GM18520 (cell line): ENCODE data around the gene WNT3.
"Not testable (repeated sequence)": the region's sequence is repeated elsewhere in the genome, so short reads cannot be mapped to it uniquely, and the experiment has no call there.

Source experiments
- ATAC-seq: cut with Tn5 transposase; IDR thresholded peaks from one replicate; pipeline ENCODE4 v1.9.1; 2021; ENCODE audit not compliant: unreplicated experiment

WNT3 gene

DNA sequence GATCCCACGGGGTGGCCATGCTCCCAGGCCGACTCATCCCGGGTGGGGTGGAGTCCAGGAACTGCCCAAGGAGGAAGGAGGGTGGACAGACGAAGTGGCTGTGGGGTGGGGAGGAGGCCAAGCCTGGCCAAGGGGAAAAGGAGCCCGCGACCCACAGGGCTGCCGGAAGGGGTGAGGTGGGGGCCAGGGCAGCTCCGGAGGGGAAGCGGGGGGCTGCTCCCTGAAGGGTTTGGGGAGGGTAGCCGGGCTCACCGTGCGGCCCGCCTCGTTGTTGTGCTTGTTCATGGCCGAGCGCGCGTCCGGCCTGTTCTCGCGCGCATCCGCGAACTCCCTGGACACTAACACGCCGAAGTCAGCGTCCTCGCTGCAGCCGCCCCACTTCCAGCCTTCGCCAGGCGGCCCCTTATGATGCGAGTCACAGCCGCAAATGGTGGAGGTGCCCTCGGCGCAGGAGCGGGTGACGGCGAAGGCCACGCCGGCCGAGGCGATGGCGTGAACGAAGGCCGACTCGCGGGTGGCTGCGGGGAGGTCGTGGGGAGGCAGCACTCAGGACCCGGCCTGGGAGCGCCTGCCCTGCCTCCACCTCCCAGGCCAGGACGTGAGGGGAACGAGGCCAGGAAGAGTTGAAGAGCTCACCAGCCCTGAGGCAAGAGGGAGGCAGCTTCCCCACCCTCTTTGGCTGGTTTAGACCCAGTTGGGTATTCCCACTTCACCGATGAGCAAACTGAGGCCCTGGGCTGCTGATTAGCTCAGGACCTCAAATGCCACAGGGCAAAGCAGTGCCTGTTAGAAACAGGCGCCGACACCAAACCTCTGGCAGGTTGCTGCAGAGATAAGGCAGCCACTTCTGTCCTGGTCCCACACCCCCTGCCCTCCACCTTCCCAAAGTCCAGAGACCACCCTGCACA, 48.7 kb downstream of the WNT3 start:
- ATAC-seq = no peak

DNA sequence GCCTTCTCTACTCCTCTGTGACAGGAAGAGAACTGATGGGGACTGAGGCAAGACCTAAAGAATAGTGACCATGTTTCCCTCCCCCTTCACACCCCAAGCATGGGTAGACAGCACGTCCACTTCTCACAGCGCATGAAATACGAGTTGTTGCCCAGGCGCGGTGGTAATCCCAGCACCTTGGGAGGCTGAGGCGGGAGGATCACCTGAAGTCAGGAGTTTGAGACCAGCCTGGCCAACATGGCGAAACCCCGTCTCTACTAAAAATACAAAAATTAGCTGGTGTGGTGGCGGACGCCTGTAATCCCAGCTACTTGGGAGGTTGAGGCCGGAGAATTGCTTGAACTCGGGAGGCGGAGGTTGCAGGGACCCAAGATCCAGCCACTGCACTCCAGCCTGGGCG, 49.6 kb downstream of the WNT3 start:
- not testable (repeated sequence) for ATAC-seq

DNA sequence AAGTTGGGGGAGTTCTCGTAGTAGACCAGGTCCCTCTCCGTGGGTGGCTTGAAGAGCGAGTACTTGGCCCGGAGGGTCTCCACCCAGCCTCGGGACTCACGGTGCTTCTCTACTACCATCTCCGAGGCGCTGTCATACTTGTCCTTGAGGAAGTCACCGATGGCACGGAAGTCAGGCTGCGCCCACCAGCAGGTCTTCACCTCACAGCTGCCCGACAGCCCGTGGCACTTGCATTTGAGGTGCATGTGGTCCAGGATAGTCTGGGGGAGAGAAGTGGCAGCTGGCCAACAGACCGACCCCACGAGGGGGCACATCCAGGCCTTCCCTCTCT, 50.0 kb downstream of the WNT3 start:
- no peak for ATAC-seq

DNA sequence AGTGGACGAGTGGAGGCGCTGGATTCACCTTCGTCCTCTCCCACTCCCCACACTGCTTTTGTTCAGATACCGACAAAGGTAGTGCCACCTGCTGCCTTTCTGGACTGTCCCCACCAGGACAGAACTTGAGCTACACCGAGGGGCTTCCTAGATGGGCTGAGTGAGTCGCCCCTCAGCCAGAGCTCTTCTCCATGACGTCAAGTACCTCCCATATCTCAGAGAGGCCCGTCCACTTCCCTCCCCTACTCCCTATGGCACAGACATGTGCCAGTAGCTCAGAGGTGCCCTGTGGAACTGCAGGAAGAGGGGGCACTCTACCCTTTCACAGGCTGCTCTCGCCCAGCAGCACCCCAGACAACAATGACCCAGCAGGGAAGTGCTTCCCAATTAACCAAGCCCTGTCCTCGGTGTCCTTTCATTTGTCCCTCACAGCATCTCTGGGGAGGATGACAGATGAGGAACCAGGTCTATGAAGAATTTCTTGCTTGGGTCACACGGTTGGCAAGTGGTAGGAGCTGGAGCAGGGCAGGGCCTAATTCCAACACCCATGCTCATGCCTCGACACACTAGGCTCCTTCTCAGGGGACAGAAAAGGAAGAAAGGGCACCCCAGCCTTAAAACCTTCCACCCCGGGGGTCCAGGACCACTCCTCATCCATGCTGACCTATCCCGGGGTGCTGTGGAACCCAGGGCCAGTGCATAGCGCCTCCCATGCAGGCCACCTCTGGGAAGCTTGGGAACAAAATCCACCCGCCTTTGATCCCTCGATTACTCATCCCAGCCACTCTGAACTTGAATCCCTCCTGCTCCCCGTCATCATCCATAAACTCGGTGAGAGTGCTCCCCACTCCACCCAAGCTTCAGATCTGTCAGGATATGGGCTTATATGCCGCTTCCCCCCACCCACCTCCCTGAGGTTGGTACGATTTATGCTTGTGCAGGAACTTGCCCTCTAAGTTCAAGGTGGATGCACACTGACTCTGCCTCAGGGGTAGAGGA, 51.7 kb downstream of the WNT3 start:
- no peak for ATAC-seq

DNA sequence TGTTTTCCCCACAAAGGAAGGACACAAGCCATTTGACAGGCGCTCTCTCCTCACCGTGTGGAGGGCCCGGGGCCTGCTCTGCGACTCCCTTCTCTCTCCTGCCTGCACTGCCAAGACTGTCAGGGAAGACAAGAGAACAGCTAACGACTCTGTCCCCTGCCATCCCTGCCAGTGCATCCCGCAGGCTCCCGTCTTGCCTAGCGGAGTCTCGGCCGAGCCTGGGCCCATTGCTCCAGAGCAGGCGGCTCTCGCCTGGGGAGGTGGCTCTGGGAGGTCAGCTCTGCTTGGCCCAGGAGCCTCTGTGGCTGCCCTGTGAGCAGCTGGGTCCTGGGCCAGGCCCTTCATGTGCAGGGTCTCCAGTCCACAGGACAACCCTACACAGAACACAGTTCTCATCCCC, 53.0 kb downstream of the WNT3 start:
- ATAC-seq = no peak

DNA sequence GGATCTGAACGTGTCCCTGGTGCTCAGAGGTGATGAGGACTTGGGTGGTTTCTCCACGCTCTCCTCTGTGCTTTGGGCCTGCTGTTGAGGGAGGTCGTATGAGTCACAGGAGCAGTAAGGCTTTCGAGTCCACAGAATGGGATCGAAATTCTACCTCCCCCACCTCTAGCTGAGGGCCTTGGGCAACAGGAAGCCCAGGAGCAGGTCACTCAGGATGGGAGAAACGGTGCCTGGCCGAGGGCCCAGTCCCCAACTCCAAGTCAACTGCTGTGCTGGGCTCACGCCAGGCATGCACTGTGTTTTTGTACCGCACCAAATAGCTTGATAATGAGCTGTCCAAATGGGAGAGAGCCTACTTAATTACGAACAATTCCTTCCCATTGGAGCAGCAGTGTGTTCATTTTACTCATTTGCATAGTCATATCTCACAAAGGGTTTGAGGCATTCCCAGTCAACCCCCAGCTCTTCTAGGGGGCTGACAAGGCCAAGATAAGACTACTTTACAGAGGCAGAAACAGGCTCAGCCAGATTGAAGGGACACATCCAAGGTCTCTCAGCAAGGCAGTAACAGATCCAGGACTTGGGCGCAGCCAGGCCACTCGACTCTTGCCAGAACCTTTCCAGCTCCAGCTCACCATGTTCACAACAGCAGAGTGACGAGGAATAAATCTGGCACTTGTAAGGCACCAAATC, 53.6 kb downstream of the WNT3 start:
- ATAC-seq = no peak

DNA sequence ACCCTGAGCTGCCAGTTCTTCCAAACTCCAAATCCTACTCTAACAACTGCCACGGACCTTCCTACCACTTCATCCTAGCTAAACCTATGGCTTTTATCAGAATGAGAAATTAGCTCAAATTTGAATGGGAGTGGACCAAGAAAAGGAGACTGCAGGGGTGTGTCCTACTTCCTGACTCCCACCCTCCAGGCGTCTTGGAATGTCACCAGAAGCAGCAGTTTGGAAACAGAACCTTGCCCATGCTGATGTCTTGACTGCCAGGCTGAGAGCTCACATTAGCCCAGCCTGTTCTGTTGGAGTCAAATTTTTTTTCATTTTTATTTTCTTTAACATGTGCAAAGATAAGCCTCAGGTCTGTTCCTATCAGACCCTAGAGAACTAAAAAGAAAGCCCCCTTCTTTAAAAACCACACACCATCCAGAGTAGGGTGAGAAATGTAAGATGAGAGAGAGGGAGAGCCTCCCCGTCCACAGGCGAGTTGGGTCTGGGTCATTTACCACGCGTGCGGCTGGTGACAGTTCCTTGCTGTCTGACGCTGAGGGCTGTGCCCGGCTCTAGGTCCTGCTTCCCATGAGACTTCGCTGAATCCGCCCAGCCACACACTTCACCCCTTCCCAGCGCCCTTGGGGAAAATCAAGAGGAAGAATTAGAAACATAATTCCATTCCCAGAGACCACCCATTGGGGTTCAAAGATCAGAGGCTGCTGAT, 54.3 kb downstream of the WNT3 start:
- no peak for ATAC-seq

DNA sequence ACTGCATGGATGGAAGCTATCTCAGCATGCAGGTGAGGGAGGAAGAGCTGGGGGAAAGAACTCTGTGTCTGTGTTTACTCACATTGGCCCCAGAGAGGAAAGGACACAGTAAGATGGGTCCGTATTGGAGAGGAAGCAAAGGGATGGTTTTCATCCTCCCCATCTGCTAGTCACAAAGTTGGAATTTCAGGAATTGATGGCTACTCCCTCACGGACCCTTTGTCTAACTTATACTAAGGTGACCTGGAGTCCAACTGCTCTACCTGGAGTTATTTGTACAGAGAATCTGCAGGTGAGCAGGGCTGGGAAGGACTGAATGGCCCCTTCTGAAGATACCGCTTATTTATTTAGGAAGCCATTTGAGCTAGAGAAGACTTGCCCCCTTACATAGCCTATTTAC, 55.1 kb downstream of the WNT3 start:
- ATAC-seq = no peak

DNA sequence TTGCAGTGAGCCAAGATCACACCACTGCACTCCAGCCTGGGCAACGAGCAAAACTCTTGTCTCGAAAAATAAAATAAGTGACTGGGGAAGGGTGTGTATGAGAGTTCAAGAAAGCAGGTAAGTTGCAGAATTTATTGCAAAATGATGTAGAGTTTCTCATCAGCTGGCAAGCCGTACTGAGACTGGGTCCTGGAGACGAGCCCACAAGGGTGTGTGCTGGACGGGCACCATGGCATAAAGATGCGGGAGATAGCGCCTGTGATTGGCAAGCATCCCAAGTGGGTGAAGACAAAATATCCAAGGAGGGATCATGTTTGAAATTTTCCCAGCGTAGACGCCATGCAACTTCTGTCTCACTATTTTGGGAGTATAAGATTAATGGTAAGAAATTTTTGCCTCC, 59.4 kb downstream of the WNT3 start:
- no peak for ATAC-seq

DNA sequence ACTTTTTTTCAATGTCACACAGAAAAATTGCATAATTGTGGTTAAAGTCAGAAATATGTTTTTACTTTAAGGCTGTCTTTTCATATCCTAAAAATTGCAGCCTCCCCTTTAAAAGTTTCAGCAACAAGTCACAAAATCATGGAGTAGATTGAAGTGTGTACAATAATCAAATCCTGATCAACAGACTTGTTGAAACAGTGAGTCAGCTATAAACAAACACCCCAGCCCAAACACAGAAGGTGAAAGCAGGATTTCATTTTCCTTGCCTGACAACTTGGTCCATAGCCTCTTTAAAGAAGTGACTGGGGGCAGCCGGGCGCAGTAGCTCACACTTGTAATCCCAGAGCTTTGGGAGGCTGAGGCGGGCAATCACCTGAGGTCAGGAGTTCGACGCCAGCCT, 59.9 kb downstream of the WNT3 start:
- no peak for ATAC-seq

DNA sequence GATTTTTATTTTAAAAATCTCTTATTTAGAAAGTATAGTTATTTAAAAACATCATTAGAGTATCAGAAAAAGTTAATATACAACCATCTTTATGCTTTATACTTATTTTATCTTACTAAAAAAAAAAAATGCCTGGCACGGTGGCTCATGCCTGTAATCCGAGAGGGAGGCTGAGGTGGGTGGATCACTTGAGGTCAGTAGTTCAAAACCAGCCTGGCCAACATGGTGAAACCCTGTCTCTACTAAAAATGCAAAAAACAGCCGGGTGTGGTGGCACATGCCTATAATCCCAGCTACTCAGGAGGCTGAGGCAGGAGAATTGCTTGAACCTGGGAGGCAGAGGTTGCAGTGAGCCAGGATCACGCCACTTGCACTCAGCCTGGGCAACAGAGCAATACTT, 60.9 kb downstream of the WNT3 start:
- not testable (repeated sequence) for ATAC-seq

DNA sequence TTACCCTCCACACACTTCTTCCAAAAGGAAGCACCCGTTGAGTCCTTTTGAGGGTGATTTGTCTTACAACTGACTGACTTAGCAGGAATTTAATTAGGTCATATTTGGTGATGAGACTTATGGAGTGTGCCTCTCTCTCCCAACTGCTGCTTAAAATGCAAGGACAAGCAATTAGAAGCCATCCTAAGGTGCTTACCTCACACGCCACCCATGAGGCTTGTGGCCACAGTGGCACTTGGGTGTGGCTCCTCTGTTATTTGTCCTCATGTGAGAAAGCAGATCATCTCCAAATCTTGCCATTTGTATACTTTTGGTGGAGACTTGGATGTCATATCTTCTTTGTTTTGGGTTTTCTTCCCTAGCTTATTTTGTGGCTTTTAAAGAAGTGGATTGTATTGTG, 61.6 kb downstream of the WNT3 start:
- ATAC-seq = no peak

DNA sequence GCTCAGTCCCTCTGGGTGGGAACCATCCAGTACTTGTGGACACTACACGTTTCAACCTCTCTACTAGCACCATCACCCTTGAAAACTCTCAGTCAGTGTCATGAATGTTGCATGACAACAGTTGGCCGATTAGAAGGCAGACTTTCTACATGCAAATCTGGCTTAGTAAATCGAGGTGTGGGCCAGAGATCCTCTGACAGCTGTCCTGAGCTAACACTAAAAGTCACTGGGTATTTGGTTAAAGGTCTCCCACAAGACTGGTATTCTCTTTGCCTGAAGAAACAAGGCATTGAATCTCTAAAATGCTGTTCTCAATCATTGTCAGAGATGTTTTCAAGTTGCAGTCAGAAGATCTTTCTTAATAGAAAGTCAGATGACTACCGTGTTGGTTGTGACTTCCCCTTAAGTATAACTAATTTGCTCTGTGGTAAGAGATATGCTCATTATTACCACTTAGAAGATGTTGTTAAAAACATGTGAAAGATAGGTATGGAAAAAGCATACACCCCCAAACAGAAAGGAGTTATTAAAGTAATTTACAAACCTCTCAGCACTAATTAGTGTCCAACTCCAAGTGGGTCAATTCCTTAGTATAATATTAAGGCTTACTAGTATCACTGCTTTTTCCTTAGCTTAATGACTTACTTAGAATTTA, 62.3 kb downstream of the WNT3 start:
- no peak for ATAC-seq

DNA sequence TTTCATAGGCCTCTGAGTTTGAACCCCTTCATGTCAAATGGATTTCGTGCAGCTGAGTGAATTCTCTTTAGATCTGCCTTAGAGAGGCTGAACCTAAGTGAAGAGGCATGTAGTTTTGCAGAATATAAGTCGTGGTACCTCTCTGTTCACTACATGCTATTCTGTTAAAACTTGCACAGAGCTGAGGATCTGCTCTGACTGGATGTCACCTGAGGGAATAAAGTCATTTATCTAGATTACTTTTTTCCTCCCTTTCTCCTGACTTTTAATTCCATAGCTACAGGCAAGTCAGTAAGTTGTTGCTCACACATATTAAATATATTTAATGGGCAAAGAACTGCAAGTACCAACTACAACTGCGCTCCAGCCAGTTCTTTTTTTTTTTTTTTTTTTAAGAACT, 64.7 kb downstream of the WNT3 start:
- ATAC-seq = no peak

DNA sequence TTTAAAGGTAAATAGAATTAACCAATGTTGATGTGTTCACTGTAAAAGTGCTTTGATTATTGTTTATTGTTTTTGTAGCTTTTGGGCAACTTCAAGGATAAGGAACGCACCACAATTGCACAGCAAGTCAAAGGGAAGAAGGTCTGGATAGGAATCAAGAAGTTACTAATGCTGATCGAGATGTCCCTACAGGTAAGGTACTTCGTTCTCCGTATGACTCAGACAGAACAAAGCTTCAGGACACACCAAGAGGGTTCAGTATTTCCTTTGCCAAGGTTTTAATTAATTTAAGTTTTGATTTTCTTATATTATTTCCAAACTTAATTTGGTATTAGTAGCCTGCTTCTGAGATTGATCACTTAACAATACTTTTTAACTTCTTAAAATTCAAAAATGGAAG, 67.1 kb downstream of the WNT3 start:
- ATAC-seq = no peak

DNA sequence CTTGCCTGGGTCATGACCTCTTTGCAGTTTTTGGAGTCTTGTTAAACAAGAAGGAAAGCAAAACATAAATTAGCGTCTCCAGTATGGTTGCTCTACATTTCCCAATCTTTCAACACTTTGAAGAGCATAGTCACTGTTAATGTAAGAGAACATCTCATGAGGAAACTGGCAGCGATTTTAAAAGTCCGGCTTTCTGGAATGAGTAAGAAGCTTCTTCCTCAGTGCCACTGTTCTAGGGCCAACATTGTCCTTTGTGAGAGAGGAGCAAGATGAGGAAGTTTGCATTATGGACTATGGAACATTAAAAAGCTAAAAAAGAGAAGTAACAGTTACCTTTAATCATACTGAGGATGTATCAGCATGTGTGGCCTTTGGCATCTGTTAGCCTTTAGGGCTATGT, 73.1 kb downstream of the WNT3 start:
- no peak for ATAC-seq

DNA sequence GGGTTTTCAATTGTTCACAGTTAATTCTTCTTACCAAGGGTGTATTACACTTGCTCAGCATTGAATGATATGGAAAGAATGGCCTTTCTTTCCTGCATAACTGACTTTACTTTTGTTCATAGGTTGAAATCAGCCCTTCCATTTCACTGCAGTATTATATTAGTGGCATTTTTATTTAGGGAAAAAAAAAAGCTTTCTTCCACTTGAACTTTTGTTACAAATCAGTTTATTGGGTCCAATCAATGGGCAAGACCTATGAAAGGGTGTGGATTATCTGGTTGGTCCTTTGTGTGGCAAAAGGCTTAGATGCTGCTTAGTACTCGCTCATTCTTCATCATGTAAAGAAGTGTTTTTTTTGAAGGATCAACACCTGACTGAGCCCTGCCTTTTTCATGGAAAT, 74.1 kb downstream of the WNT3 start:
- ATAC-seq = no peak

DNA sequence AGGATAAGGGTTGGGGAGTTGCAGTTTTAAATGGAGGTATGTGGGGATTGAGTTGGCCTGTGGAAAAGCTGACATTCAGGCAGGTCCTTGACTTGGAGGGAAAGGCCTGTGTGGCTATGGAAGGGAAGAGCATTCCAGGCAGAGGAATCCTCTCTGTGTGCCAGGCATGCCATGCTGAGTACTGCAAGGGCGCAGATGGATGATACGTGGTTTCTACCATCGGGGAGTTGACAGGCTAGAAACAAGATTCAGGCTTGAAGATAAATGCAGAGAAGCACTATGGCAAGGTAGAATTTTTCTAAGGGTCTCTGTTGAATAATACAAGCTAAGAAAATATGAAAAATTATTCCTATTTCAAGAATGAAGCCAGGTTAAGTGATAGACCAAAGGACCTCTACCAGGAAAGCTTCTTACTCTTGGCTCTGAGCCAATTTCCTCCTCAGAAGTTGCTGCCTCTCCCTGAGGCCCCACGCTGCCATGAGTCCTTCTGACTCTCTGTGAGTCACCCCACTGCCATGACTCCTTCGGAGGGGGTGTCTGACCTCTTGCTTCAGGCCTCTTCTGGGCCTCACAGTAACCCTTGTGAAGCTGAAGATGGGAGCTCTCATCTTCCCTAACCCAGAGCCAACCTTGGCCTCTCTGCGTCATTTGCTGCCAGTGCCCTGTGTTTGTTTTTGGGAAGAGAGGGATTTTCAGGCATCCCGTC, 75.8 kb downstream of the WNT3 start:
- no peak for ATAC-seq

DNA sequence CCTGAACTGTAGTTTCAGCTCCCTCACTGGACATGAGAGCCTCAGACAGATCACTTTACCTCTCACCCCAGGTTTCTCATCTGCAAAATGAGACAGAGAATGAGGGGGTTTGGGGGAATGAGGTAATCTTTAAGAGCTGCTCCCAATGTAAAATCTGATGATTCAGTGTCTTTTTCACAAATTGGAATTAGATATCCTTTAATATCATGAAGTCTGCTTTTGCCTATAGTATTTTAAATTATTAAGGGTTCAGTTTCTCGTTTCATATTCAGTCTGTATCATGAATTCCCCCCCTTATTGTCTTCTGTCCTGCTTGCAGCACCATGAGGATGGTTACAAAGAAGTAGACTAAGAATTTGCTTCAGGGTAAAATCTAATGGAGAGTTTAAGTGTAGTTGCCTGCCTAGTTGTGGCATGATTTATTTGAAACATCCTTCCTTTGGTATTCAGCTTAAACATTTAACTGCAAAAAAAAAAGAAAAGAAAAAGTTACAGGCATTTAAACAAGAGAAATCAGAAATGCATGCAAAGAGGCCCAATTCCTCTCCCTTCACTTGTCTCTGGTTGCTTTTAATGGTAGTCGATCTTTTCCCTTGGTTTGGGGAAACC, 77.3 kb downstream of the WNT3 start:
- ATAC-seq = no peak
